ENCODE results near the gene TTC12. TPM values are rescaled to one million over a fixed set of nuclear protein-coding genes. Genes with fewer than 3 reads are reported as not detected.

The TTC12 gene
- total and polyA plus RNA-seq, 2 of the 13 experiments (the other 11 are each of a cell fraction or from before 2014, with no cell fraction given): 5.4 to 11.6 TPM

- peak; percentile 89 for TF ChIP-seq TFDP2 (CRISPR knock-in tag; IDR thresholded peaks at IDR 0.05)
- no peak for TF ChIP-seq ZNF263 (CRISPR knock-in tag; IDR thresholded peaks at IDR 0.05)
- TF ChIP-seq CHD4 (IDR thresholded peaks at IDR 0.05; ENCODE audit: borderline replicate concordance, low read length): no peak
- TF ChIP-seq ZNF788 (CRISPR knock-in tag; IDR thresholded peaks at IDR 0.05; ENCODE audit: borderline replicate concordance): peak; percentile 52; the same call in 1 of the 2 replicates
- TF ChIP-seq JUNB (CRISPR knock-in tag; IDR thresholded peaks at IDR 0.05; ENCODE audit: borderline replicate concordance): no peak
- 0 out of 2 replicates have a peak, but pooled peaks have one; percentile 9 for TF ChIP-seq HOMEZ (CRISPR knock-in tag; IDR thresholded peaks at IDR 0.05; ENCODE audit: low read depth)
- TF ChIP-seq ZFY (CRISPR knock-in tag; IDR thresholded peaks at IDR 0.05): peak; percentile 98
- no peak for TF ChIP-seq ZBTB8A (CRISPR knock-in tag; IDR thresholded peaks at IDR 0.05; ENCODE audit: borderline replicate concordance, low read depth)
- no peak for TF ChIP-seq ZSCAN20 (CRISPR knock-in tag; IDR thresholded peaks at IDR 0.05; ENCODE audit: borderline replicate concordance)
- peak; percentile 42; the same call in 1 of the 2 replicates for TF ChIP-seq ZBTB38 (CRISPR knock-in tag; IDR thresholded peaks at IDR 0.05)
- no peak for TF ChIP-seq DDIT3 (CRISPR knock-in tag; IDR thresholded peaks at IDR 0.05)
- TF ChIP-seq SP140L (CRISPR knock-in tag; IDR thresholded peaks at IDR 0.05; ENCODE audit: borderline replicate concordance): no peak
- TF ChIP-seq HOXA5 (CRISPR knock-in tag; IDR thresholded peaks at IDR 0.05): no peak
- TF ChIP-seq RBFOX2 (IDR thresholded peaks at IDR 0.05; ENCODE audit: low read depth, low read length): peak; percentile 89
- no peak for TF ChIP-seq YY1 (IDR thresholded peaks at IDR 0.05; ENCODE audit: insufficient read depth, insufficient replicate concordance, low read depth, low read length)
- TF ChIP-seq ASH2L (IDR thresholded peaks at IDR 0.05; ENCODE audit: insufficient read length, low read depth, low read length): peak; percentile 66
- TF ChIP-seq SRSF1 (optimal IDR thresholded peaks at IDR 0.05; ENCODE audit: low read depth, low read length): no peak
- peak; percentile 74 for TF ChIP-seq PHF20 (CRISPR knock-in tag; IDR thresholded peaks at IDR 0.05)
- peak; percentile 92 for TF ChIP-seq SAP130 (CRISPR knock-in tag; IDR thresholded peaks at IDR 0.05; ENCODE audit: low read depth)
- TF ChIP-seq ZNF75D (CRISPR knock-in tag; IDR thresholded peaks at IDR 0.05; ENCODE audit: borderline replicate concordance): no peak
- TF ChIP-seq HNRNPUL1 (IDR thresholded peaks at IDR 0.05; ENCODE audit: low read depth, low read length): no peak
- TF ChIP-seq SATB2 (CRISPR knock-in tag; IDR thresholded peaks at IDR 0.05): no peak
- no peak for TF ChIP-seq STAT5B (CRISPR knock-in tag; IDR thresholded peaks at IDR 0.05)
- TF ChIP-seq SMAD3 (CRISPR knock-in tag; IDR thresholded peaks at IDR 0.05): no peak
- TF ChIP-seq SIN3B (IDR thresholded peaks at IDR 0.05; ENCODE audit: low read length): peak; percentile 18; the same call in 1 of the 2 replicates
These were observed at the start of gene TTC12 (continued) for GRCh38 chr11:113314389-113315301.

Measured in HepG2 (cell line).